ENCODE data around the gene NPW.
"Not testable (repeated sequence)": the region's sequence is repeated elsewhere in the genome, so short reads cannot be mapped to it uniquely, and the experiment has no call there.

Gene NPW

DNA sequence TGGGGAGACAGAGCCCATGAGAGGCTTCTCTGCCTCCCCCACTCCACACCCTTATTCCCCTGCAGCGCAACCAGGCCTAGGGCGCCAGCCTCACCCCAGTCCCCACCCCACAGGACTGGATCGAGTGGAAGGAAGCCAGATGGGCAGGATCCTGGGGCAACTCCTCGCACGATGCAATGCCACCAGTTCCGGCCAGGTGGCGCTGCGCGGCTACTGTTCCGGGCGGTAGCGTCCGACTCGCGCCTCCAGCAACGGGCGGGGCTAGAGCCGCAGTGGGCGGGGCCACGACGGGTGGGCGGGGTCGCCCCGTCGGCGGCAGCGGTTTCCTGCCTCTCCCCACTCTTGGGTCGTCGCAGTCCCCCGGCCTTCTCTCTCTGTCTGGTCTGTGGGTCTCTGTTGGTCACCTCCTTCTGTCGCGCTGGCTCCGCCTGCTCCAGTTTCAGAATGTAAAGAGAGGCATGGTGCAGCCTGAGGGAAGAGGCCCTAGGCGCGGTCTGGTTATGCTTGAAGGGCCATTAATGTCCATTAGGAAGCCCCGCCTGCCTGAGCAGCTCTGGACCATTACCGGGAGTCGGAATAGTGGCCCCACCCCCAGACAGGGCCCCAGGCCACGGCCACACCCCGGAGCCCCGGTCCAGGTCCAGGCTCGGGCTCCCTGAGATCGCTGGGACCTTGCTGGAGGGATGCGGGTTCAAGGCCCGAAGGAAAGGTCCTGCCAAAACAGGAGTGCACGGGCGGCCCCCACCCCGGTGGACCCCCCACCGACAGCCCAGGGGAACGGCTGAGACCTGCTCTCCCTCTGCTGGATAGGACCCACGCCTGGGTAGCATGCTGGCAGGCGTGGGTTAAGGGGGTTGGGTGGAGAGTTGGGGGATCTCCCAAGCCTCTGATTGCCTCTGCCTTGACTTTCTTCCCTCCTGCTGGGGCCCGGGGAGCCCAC, 3.8 kb downstream of the NPW start:
- DNase-seq (ENCODE audit: low spot score) = peak; percentile 94

GRCh38 chr16:2024032-2024420, 4.4 kb downstream of the NPW start:
- no peak for DNase-seq (ENCODE audit: low spot score)

DNA sequence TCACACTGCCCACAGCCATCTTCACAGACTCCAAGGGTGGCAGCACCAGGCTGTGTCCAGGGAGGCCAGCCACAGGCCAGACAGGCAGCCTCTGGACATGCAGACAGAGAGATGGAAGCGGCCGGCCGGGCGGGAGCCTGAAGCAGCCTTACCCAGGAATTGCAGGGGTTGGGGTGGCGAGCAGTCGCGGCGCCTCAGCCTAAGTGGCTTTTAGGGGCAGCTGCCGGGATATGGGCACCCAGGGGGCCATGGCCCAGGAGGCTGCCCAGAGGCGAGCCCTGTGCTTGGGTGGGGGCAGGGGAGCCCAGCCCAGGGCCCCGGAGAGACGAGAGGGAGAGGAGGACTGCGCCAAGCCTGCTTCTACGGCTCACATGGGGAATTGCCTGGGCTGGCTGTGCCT, 5.7 kb downstream of the NPW start:
- no peak for DNase-seq (ENCODE audit: low spot score)

DNA sequence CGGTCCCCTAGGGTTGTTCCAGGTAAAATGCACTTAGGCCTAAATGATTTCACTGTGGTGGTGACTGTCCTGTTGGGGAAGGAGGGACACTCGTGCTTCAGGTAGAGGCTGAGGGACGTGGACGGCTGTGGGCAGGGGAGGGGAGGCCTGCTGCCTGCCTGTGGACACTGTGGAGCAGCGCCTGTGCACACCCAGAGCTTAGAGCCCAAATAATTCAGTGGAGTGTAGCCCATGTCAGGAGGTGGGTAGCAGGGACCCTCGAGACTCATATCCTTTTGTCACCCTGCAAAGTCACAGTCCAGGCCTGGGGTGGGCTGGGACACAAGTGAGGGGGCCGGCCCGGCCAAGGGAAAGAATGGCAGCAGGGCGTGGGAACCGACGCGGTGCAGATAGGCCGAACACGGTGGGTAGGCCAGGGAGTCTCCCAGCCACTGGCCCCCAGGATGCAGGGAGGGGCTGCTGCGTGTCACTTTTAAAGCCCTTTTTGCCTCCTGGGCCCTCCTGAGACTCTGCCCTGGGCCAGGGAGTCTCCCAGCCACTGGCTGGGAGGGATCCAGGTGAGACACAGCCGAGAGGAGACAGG, 6.4 kb downstream of the NPW start:
- DNase-seq (ENCODE audit: low spot score) = no peak

- DNase-seq (ENCODE audit: low spot score) = peak; percentile 75
These were observed 7.0 kb downstream of the NPW start, which contains the start of gene NHERF2 for GRCh38 chr16:2026461-2027023. Gene NHERF2, plus strand, starts transcription at chr16:2026902. Its CDS starts 104 bp downstream, at chr16:2027006.

- DNase-seq (ENCODE audit: low spot score) = peak; percentile 88
These were observed 7.7 kb downstream of the NPW start for GRCh38 chr16:2027024-2028010.

DNA sequence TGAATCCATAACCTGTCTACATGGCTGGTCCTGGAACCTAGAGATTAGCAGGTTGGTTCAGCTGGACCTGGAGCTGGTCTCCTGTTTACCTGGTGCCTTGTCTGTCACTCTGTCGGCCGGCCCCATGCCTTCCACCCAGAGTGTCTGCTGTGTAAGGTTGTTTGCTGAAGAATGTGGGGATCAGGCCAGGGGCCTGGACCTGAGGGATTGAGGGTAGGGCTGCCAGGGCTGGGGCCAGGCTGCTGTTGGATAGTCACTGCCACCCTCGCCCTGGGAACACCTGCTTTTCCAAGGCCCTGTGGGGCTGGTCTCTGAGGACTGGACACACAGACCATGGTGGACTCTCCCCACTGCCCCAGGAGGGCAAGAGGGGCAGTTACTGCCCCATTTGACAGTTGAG, 8.6 kb downstream of the NPW start:
- DNase-seq (ENCODE audit: low spot score) = no peak

GRCh38 chr16:2028620-2029220, 9.1 kb downstream of the NPW start:
- no peak for DNase-seq (ENCODE audit: low spot score)

DNA sequence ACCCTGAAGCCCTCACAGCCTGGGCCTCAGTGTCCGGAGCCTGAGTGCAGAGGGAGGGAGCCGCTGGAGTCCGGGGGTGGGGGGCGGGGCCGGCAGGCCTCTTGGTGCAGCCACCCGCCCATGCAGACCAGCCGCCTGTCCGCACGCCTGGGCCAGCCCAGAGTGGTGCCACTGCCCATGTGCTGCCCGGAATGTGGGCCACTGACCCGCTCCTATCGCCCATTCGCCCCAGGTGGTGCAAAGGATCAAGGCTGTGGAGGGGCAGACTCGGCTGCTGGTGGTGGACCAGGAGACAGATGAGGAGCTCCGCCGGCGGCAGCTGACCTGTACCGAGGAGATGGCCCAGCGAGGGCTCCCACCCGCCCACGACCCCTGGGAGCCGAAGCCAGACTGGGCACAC, 9.8 kb downstream of the NPW start:
- DNase-seq (ENCODE audit: low spot score) = no peak

- DNase-seq (ENCODE audit: low spot score) = no peak
These were observed 10.5 kb downstream of the NPW start for GRCh38 chr16:2030036-2030435.

DNA sequence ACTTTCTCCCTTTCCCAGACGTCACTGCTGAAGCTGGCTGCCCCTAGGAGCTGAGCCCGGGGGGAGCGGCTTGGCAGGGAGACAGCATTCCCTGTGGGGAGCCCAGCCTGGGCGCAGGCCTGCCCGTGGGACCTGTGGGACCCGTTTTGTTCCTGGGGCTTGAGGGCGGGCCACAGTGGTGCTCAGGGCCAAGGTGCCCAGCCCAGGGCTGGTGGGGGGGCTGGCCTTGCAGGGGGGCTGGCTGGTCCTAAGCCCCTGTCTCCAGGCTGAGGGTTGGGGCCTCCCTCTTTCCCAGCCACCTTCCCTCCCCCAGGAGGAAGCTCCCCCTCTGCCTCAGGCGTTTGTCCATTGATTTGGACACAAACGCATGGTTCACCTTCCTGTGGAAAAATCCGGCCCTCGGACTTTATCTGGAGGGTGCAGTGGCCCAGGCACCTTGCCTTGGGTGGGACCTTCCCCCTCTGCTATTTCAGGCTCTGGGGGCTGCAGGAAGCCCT, 11.5 kb downstream of the NPW start:
- no peak for DNase-seq (ENCODE audit: low spot score)

- DNase-seq (ENCODE audit: low spot score) = peak; percentile 59
These were observed 12.9 kb downstream of the NPW start for GRCh38 chr16:2032285-2033056.

DNA sequence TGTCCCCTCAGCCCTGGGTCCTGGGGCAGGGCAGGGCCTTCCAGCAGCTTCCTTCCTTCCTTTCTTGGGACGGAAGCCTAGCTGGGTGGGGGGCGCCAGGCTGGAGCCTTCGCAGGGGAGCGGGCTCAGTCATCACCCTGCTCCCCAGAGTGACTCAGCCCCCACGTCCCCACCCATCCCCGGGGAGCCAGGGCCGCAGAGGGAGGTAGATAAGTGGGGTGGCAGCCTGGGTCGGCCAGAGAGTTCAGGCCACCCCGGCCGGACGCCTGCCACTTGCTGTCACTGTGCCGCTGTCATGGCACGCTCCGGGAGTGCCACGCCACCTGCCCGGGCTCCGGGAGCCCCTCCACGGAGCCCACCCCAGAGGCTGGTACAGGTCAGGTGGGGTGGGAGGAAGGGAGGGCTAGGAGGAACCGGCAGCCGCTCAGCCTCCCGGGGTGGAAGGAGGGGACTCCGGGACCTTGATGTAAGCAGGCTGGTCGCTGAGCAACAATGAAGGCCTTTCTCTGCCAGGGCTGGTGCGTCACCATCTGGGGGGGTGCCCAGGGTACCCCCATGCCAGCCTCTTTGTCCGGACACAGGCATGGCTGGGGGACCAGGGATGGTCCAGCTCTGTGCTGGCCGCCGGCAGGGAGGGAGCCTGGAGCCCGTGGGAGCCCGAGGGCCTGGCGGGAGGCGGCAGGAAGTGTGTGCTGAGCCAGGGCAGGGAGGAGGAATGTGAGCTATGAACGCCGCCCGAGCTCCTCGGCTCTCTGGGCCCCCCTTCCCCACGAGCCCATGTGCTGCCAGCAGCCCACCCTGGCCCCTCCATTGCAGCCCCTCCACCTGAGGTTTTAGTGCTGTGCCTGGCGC, 13.7 kb downstream of the NPW start:
- peak; percentile 72 for DNase-seq (ENCODE audit: low spot score)

DNA sequence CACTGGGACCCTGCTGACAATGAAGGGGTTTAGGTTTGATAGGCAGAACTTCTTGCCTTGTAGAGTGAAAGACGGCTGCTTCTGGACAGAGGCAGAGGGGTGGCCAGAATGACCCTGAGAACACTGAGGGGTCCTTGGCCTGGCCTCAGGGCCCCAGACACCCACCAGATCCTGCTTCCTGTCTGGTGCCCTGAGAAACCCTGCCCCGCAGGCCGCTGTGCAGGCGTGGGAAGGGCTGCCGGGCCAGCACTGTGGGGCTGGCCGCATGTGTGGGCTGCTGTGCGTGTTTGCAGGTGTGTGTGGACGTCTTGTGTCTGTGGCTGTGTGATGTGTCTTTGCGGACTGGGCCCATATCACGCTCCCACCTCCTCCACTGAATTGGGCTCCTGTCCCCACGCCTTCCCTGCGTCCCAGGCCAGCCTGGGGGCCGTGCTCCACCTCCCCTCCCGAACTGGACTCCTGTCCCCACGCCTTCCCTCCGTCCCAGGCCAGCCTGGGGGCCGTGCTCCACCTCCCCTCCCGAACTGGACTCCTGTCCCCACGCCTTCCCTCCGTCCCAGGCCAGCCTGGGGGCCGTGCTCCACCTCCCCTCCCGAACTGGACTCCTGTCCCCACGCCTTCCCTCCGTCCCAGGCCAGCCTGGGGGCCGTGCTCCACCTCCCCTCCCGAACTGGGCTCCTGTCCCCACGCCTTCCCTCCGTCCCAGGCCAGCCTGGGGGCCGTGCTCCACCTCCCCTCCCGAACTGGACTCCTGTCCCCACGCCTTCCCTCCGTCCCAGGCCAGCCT, 14.5 kb downstream of the NPW start:
- not testable (repeated sequence) for DNase-seq (ENCODE audit: low spot score)

- no peak for DNase-seq (ENCODE audit: low spot score)
These were observed 15.3 kb downstream of the NPW start for GRCh38 chr16:2034696-2035430.

DNA sequence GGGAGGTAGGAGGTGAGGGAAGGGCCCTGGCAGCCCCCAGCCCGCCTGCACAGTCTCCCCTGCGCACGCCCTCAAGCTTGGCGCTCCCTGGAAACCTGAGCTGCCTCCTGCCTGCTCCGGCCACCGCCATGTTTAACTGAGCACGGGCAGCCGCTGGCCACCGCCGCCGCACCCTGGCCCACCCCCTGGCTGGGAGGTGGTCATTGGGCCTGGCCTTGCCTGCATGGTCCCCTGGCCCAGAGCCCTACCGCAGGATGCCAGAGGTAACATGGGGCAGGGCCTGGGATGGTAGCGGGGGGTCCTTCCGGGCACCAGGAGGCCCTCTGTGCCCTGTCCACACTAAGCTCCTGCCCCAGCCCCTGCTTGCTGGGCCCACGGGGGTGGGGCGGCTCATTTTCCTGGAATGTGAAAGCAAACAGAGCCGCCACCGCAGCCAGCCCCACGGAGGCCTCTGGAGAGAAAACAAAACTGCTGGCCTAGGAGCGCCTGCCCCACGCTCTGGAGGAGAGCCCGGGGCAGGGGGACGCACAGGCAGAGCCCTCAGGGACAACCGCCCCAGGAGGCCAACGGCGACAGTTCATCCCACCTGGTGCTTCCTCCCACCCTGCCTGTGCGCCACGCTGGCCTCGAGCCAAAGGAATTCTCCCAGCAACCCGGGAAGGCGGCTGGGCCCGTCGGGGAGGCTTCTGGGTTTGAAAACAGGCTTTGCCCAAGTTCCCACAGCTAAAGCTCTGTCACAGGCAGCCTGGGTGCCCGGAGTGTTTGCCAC, 16.0 kb downstream of the NPW start:
- DNase-seq (ENCODE audit: low spot score) = peak; percentile 93
